Measurements from ENCODE around the gene MAGIX. TPM values are rescaled to one million over a fixed set of nuclear protein-coding genes. Genes with fewer than 3 reads are reported as not detected.
"Not testable (repeated sequence)": the region's sequence is repeated elsewhere in the genome, so short reads cannot be mapped to it uniquely, and the experiment has no call there.

MAGIX gene
- total RNA-seq, 1 experiment from 2014 or later = 0.53 TPM

GRCh38 chrX:49167740-49168108, 5.2 kb downstream of the MAGIX start:
- no peaks in the 10 kb centered on the region for H3K4me1 ChIP-seq
- H3K27ac ChIP-seq = no peak overlapping the region
- no peak for DNase-seq
- no peaks in the 10 kb centered on the region for H3K9me3 ChIP-seq (replicated peaks)
- H3K4me3 ChIP-seq = no peak overlapping the region
- H3K36me3 ChIP-seq = no peaks in the 10 kb centered on the region
- no peaks in the 10 kb centered on the region for H3K27me3 ChIP-seq

GRCh38 chrX:49171752-49172279, 9.3 kb downstream of the MAGIX start, which contains the start of gene PLP2:
Gene PLP2 (plus strand): TSS chrX:49171898. CDS start chrX:49172001, 103 bp downstream.
- no peaks in the 10 kb centered on the region for H3K4me1 ChIP-seq
- peak within 1 kb of the TSS; percentile 91 for H3K27ac ChIP-seq
- no peaks in the 10 kb centered on the region for H3K27me3 ChIP-seq
- DNase-seq = peak; percentile 67 to 69
- H3K9me3 ChIP-seq (replicated peaks) = no peaks in the 10 kb centered on the region
- peak within 1 kb of the TSS; percentile 81 for H3K4me3 ChIP-seq
- H3K36me3 ChIP-seq = peaks cover 7% of the 10 kb centered on the region; the same call in 1 of the 2 replicates

GRCh38 chrX:49172280-49172780, 9.8 kb downstream of the MAGIX start:
- H3K27ac ChIP-seq = peak overlapping the region; percentile 91
- no peaks in the 10 kb centered on the region for H3K27me3 ChIP-seq
- H3K9me3 ChIP-seq (replicated peaks) = no peaks in the 10 kb centered on the region
- peak; percentile 51 to 56 for DNase-seq
- peaks cover 7% of the 10 kb centered on the region; the same call in 1 of the 2 replicates for H3K36me3 ChIP-seq
- peak overlapping the region; percentile 81 for H3K4me3 ChIP-seq
- no peaks in the 10 kb centered on the region for H3K4me1 ChIP-seq

- H3K4me3 ChIP-seq; H3K9me3 ChIP-seq (replicated peaks); H3K27ac ChIP-seq; H3K27me3 ChIP-seq; H3K36me3 ChIP-seq; H3K4me1 ChIP-seq; DNase-seq: not testable (repeated sequence)
These were observed 11.0 kb downstream of the MAGIX start for GRCh38 chrX:49173544-49173943.

GRCh38 chrX:49174723-49175122, 12.2 kb downstream of the MAGIX start:
- H3K4me1 ChIP-seq = no peaks in the 10 kb centered on the region
- DNase-seq = no peak
- H3K36me3 ChIP-seq = peaks cover 7% of the 10 kb centered on the region; the same call in 1 of the 2 replicates
- H3K9me3 ChIP-seq (replicated peaks) = no peaks in the 10 kb centered on the region
- H3K27me3 ChIP-seq = no peaks in the 10 kb centered on the region
- no peak overlapping the region for H3K4me3 ChIP-seq
- no peak overlapping the region for H3K27ac ChIP-seq

GRCh38 chrX:49175435-49176274, 13.1 kb downstream of the MAGIX start:
- Histone ChIP-seq H3K4me1 (no peaks in the 10 kb centered on the region), H3K36me3 (peaks cover 7% of the 10 kb centered on the region; the same call in 1 of the 2 replicates), H3K9me3 (replicated peaks) (no peaks in the 10 kb centered on the region), H3K27ac (no peak overlapping the region), H3K27me3 (no peaks in the 10 kb centered on the region), H3K4me3 (no peak overlapping the region)
- DNase-seq = no peak

- no peaks in the 10 kb centered on the region for H3K4me1 ChIP-seq
- no peaks in the 10 kb centered on the region for H3K27me3 ChIP-seq
- no peaks in the 10 kb centered on the region for H3K9me3 ChIP-seq (replicated peaks)
- H3K36me3 ChIP-seq = peaks cover 7% of the 10 kb centered on the region; the same call in 1 of the 2 replicates
- H3K27ac ChIP-seq = no peak overlapping the region
- no peak overlapping the region for H3K4me3 ChIP-seq
- DNase-seq = no peak
These were observed 14.1 kb downstream of the MAGIX start for GRCh38 chrX:49176421-49177326.

GRCh38 chrX:49177338-49177833, 14.8 kb downstream of the MAGIX start:
- no peak overlapping the region for H3K27ac ChIP-seq
- DNase-seq = no peak
- no peak overlapping the region for H3K4me3 ChIP-seq
- no peaks in the 10 kb centered on the region for H3K4me1 ChIP-seq
- no peaks in the 10 kb centered on the region for H3K9me3 ChIP-seq (replicated peaks)
- peaks cover 7% of the 10 kb centered on the region; the same call in 1 of the 2 replicates for H3K36me3 ChIP-seq
- H3K27me3 ChIP-seq = no peaks in the 10 kb centered on the region

- H3K4me1 ChIP-seq = no peaks in the 10 kb centered on the region
- peaks cover 7% of the 10 kb centered on the region; the same call in 1 of the 2 replicates for H3K36me3 ChIP-seq
- DNase-seq = no peak
- no peak overlapping the region for H3K27ac ChIP-seq
- H3K4me3 ChIP-seq = no peak overlapping the region
- no peaks in the 10 kb centered on the region for H3K27me3 ChIP-seq
- H3K9me3 ChIP-seq (replicated peaks) = no peaks in the 10 kb centered on the region
These were observed 15.4 kb downstream of the MAGIX start for GRCh38 chrX:49177873-49178480.

GRCh38 chrX:49178537-49178936, 16.0 kb downstream of the MAGIX start:
- H3K9me3 ChIP-seq (replicated peaks) = no peaks in the 10 kb centered on the region
- no peaks in the 10 kb centered on the region for H3K27me3 ChIP-seq
- no peak overlapping the region for H3K4me3 ChIP-seq
- H3K36me3 ChIP-seq = peaks cover 7% of the 10 kb centered on the region; the same call in 1 of the 2 replicates
- DNase-seq = no peak
- H3K27ac ChIP-seq = no peak overlapping the region
- no peaks in the 10 kb centered on the region for H3K4me1 ChIP-seq

- H3K27me3 ChIP-seq = no peaks in the 10 kb centered on the region
- no peak overlapping the region for H3K4me3 ChIP-seq
- no peaks in the 10 kb centered on the region for H3K9me3 ChIP-seq (replicated peaks)
- H3K27ac ChIP-seq = no peak overlapping the region
- peaks cover 5% of the 10 kb centered on the region; the same call in 1 of the 2 replicates for H3K36me3 ChIP-seq
- DNase-seq = no peak
- no peaks in the 10 kb centered on the region for H3K4me1 ChIP-seq
These were observed 16.8 kb downstream of the MAGIX start for GRCh38 chrX:49179358-49179757.

- Histone ChIP-seq H3K9me3 (replicated peaks) (no peaks in the 10 kb centered on the region), H3K27ac (no peak overlapping the region), H3K4me3 (no peak overlapping the region), H3K4me1 (no peaks in the 10 kb centered on the region), H3K36me3 (no peaks in the 10 kb centered on the region), H3K27me3 (no peaks in the 10 kb centered on the region)
- no peak for DNase-seq
These were observed 21.2 kb downstream of the MAGIX start for GRCh38 chrX:49183701-49184281.

GRCh38 chrX:49184294-49185281, 22.0 kb downstream of the MAGIX start:
- Histone ChIP-seq H3K4me1 (no peaks in the 10 kb centered on the region), H3K27ac (no peak overlapping the region), H3K36me3 (no peaks in the 10 kb centered on the region), H3K27me3 (no peaks in the 10 kb centered on the region), H3K4me3 (no peak overlapping the region), H3K9me3 (replicated peaks) (no peaks in the 10 kb centered on the region)
- DNase-seq = peak; percentile 31 to 35
